K562 treated with DMSO at 1 percent for 48 hours (cell line): ENCODE results near the gene MRPS18B. TPM values are rescaled to one million over a fixed set of nuclear protein-coding genes. Genes with fewer than 3 reads are reported as not detected.

Source experiments
- total RNA-seq: library from RNA; unstranded; fragments of 300-600 nt; gene quantifications from 2 replicates; pipeline ENCODE4 v1.2.3, GENCODE V29; 2022; ENCODE audit warnings: low replicate concordance; ENCODE audit errors: extremely low read depth

Gene MRPS18B
- total RNA-seq: not detected in 2 replicates

DNA sequence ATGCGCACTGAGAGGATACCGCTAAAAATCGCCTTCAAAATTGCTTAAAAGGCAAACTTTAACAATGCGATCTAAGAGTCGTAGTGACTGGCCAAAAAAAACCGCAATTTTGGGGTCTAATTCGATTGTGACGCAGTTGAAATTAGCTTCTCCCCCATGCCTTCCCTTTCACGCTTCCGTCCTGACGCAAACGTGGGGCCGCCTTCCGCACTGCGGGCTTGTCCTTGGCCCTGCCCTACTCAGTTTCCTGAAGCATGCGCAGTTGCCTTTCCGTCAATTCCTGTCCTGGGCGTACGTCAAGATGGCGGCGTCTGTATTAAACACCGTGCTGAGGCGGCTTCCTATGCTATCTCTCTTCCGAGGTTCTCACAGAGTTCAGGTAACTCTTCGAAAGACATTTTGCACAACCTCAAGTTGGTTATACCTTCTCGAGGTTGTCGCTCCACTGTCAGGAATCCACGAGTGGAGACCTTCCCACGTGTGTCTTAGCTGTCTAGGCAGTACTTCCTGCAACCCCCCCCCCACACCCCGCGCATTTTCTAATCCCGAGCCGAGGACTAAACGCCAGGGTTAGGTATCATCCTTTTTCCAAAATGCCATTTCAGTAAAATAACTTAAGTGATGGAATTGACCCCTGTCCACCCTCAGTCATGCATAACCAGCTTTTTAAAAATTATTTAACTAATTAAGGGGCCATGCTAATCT is at the start of gene MRPS18B:
Gene MRPS18B (plus strand): TSS at position 276 of the 705 bp plus-strand sequence. CDS start 26 bp downstream, at position 302.

DNA sequence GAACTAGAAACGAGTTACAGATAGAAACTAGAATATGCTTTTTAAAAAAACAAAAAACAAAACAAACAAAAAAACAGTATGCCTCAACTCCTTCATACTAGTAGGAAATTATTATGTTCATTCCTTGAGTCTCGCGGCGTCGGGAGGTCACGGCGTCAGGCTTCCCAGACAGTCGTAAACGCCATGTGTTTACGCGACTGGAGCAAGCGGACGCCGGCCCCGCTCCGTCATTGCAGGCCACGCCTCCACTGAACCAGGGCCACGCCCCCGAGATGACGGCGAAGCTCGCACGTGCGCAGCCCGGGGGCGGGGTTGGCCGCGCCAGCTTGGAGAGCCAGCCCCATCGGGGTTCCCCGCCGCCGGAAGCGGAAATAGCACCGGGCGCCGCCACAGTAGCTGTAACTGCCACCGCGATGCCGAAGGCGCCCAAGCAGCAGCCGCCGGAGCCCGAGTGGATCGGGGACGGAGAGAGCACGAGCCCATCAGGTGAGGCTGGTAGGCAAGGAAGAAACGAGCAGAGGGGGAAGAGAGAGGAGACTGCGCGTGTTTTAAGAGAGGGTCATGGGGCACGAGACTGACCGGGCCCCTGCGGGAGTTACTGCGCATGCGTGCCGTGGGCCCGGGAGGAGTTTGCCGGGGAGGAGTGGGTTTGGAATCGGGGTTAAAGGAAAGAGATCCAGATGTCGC is 46.4 kb upstream of the MRPS18B start, which contains the start of gene ABCF1:
Gene ABCF1 (plus strand): TSS at position 368 of the 687 bp plus-strand sequence. CDS start 46 bp downstream, at position 414.

GRCh38 chr6:30616811-30617564 is 652 bp upstream of the MRPS18B start, which contains the start of gene PPP1R10:
PPP1R10 (minus strand) TSS chr6:30617243; CDS start chr6:30609944, 7,299 bp downstream.

GRCh38 chr6:30626484-30627366 is 9.1 kb downstream of the MRPS18B start, which contains the start of gene ATAT1:
ATAT1 (plus strand) TSS chr6:30626874.

DNA sequence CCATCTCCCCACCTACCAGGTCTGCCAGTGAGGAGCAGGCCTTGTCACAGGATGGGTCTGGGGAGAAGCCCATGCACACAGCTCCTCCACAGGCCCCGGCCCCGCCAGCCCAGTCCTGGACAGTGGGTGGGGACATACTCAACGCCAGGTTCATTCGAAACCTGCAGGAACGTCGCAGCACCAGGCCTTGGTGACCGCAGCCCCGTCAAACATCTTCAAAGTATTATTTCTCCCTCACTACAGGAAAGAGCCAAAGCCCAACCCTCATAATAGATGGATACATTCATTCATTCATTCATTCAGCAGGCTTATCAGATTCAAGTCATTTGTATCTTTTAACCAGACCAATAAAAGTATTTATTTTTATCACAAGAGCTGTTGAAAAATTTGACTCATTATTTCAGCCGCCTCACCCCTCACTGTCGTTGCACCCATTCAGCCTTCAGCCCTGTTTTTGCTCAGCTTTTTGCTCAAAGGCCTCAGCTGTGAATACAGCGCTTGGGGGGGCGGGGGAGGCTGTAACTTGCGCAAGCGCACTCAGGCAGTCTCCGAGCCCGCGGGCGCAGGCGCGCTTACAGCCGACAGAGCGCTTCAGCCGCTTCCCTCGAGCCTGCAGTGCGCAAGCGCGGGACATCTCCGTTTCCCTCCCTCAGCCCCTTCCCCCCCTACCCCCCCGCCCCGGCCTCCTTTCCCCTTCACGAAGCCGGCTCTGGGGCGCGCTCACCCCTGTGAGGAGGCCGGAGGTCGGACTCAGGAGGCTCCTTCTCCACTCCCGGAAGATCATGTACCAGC is 29.0 kb downstream of the MRPS18B start, which contains the start of gene C6orf136:
Gene C6orf136 (plus strand): TSS at position 684 of the 792 bp plus-strand sequence. CDS start 99 bp downstream, at position 783.

DNA sequence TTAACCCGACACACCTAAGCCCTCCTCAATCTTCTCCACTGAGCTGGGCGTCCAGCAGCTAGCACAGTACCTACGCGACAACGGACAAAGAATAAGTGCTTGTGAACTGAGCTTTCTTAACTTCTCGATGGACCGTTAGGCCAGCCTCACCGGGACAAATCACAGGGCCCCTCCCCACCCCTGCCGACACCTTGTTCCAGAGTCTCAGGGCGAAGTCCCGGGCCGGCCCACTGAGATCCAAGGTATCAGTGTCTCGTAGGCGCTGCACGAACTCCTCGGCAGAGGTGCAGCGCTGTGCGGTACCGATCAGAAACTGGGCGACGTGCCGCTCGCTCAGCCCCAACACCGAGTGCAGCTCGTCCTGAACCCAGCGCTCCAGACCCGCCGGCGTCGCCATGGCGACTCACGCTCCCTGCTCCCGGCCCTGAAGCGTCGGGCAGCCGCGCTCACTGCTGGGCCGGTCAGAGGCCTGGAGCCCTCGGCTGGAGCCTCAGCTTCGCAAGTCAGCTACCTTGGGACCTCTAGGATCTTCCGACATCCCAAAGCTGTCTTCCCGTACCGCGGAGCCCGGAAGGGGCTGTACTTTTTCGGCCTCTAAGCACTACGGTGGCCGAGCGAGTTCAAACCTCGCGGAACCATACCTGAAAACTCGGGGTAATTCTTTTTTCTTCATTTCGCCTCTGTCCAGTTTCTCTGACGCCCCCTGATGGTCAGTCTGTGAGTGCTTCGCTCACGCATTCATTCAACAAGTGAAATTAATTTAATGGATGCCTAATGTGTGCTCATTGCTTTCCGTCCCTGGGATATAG is 55.0 kb downstream of the MRPS18B start, which contains the start of gene DHX16:
Gene DHX16 (minus strand): TSS at position 562 of the 809 bp plus-strand sequence. CDS start 165 bp downstream, at position 397.

Other genes starting within 250 kb of the MRPS18B start
- not detected in 2 replicates for gene HLA-E, start 128.3 kb upstream of the MRPS18B start, total RNA-seq
- not detected in 2 replicates for gene GNL1, start 61.4 kb upstream of the MRPS18B start, total RNA-seq
- not detected in 2 replicates for gene PRR3, start 60.5 kb upstream of the MRPS18B start, total RNA-seq
- not detected in 2 replicates for gene ABCF1, start 46.4 kb upstream of the MRPS18B start, total RNA-seq
- not detected in 2 replicates for gene PPP1R10, start 597 bp upstream of the MRPS18B start, total RNA-seq
- gene ATAT1, start 9.0 kb downstream of the MRPS18B start, total RNA-seq: not detected in 2 replicates
- gene C6orf136, start 29.3 kb downstream of the MRPS18B start, total RNA-seq: not detected in 2 replicates
- gene DHX16, start 55.2 kb downstream of the MRPS18B start, total RNA-seq: not detected in 2 replicates
- gene PPP1R18, start 68.8 kb downstream of the MRPS18B start, total RNA-seq: not detected in 2 replicates
- not detected in 2 replicates for gene NRM, start 73.1 kb downstream of the MRPS18B start, total RNA-seq
- 246 TPM in 1 of 2 replicates, not detected in the other for gene MDC1, start 99.4 kb downstream of the MRPS18B start, total RNA-seq
- gene TUBB, start 102.5 kb downstream of the MRPS18B start, total RNA-seq: 976 and 1,473 TPM in 2 replicates
- 531 TPM in 1 of 2 replicates, not detected in the other for gene FLOT1, start 124.8 kb downstream of the MRPS18B start, total RNA-seq
- gene IER3, start 126.7 kb downstream of the MRPS18B start, total RNA-seq: not detected in 2 replicates